ENCODE data around the gene ZNF577. TPM values are rescaled to one million over a fixed set of nuclear protein-coding genes. Genes with fewer than 3 reads are reported as not detected.

Gene ZNF577
- total and polyA plus RNA-seq, 2 of the 4 experiments (the other 2 are of a cell fraction) = 2.9 to 5.8 TPM

- H4K5ac ChIP-seq (ENCODE audit: low read depth, low read length) = no peak overlapping the region
- intact Hi-C loops (cut with micrococcal nuclease) = no loop called here
These were observed 25.7 kb downstream of the ZNF577 start for GRCh38 chr19:51861870-51862622.

More at GRCh38 chr19:51861870-51862622, 25.7 kb downstream of the ZNF577 start:
- no peak overlapping the region for H3K23ac ChIP-seq (ENCODE audit: low read depth, low read length)
- no peaks in the 10 kb centered on the region for H3K36me3 ChIP-seq (ENCODE audit: control insufficient read depth, insufficient read depth, low read length)
- DNase-seq (no peak), ATAC-seq (ENCODE audit: low read depth) (no peak)
- no peak overlapping the region for H4K8ac ChIP-seq (ENCODE audit: low read depth in 2 of 2, low read length in 2 of 2)
- H3K4me3 ChIP-seq (ENCODE audit: insufficient read depth, low read depth, low read length) = no peak overlapping the region
- ChIA-PET POLR2A (ENCODE audit: unreplicated experiment) (no interaction called here), CTCF (interaction anchor here (0.7 kb wide), 1 partner anchor 63 kb away, joined by 3 read pairs; no protein-coding TSS in a partner anchor)
- H3K27me3 ChIP-seq (ENCODE audit: control insufficient read depth, insufficient read depth, low read length) = no peaks in the 10 kb centered on the region
- no peak overlapping the region for H3K4ac ChIP-seq (ENCODE audit: low read depth, low read length)
- TF ChIP-seq ELK1 (IDR thresholded peaks at IDR 0.05; ENCODE audit: borderline replicate concordance, low read depth, low read length) (no peak), SMC3 (IDR thresholded peaks at IDR 0.05; ENCODE audit: low read depth, low read length) (no peak)
- no peaks in the 10 kb centered on the region for H3K9me1 ChIP-seq (ENCODE audit: insufficient read depth, low read length)
- WGBS, 2 experiments (ENCODE audit: extremely low coverage in 2 of 2, insufficient read length in 1 of 2) = no CpG with 5 or more reads among the region's 2 CpGs
- H3K9ac ChIP-seq (ENCODE audit: low read depth, low read length) = no peak overlapping the region
- no peak overlapping the region for H3K18ac ChIP-seq (ENCODE audit: low read depth, low read length)
- H2BK120ac ChIP-seq (ENCODE audit: low read depth, low read length) = no peak overlapping the region
- H2BK5ac ChIP-seq (ENCODE audit: low read depth, low read length, poor library complexity, severe bottlenecking) = no peak overlapping the region
- no TSS peak for BruUV-seq (replicated peaks)
- H2BK15ac ChIP-seq (ENCODE audit: low read depth, low read length) = no peak overlapping the region
- H2AK5ac ChIP-seq (ENCODE audit: low read depth, low read length) = no peak overlapping the region
- no peak overlapping the region for H3K14ac ChIP-seq (replicated peaks; ENCODE audit: low read depth, low read length)
- H3K56ac ChIP-seq (ENCODE audit: extremely low read depth, insufficient read depth, low read length) = no peak overlapping the region
- in situ Hi-C loops (cut with MboI; ENCODE audit: low sequenced_read_pairs) (no loop called here), dilution Hi-C loops (cut with HindIII; ENCODE audit: low sequenced_read_pairs, unreplicated experiment) (no loop called here)
- no peak overlapping the region for H3K27ac ChIP-seq (ENCODE audit: insufficient read depth, low read length)
- H3K9me3 ChIP-seq (ENCODE audit: control insufficient read depth, insufficient read depth, low read length) = peaks cover 52% of the 10 kb centered on the region
- H2BK20ac ChIP-seq (ENCODE audit: low read depth, low read length) = no peak overlapping the region
- no peak overlapping the region for H3K4me2 ChIP-seq (ENCODE audit: low read depth, low read length)
- no peak overlapping the region for H2AK9ac ChIP-seq (replicated peaks; ENCODE audit: low read depth, low read length, poor library complexity)
- H3K4me1 ChIP-seq (ENCODE audit: control insufficient read depth, insufficient read depth, low read length) = no peaks in the 10 kb centered on the region
- H3K79me1 ChIP-seq (ENCODE audit: low read depth in 1 of 2, low read length in 2 of 2) = no peaks in the 10 kb centered on the region
- no peak overlapping the region for H4K91ac ChIP-seq (ENCODE audit: insufficient read depth, low read depth, low read length)
- no peak overlapping the region for H2AFZ ChIP-seq (replicated peaks; ENCODE audit: low read length, poor library complexity)
- no peaks in the 10 kb centered on the region for H4K20me1 ChIP-seq (ENCODE audit: insufficient read depth, low read length)

Data from IMR-90 (cell line).